ENCODE data around the gene VWCE.

The VWCE gene

GRCh38 chr11:61297746-61298145 is 2.6 kb upstream of the VWCE start:
- Histone ChIP-seq H3K27ac (ENCODE audit: low read length) (no peak overlapping the region), H3K4me1 (ENCODE audit: control insufficient read depth, insufficient read depth, low read length) (peaks cover 19% of the 10 kb centered on the region), H3K9me3 (ENCODE audit: control insufficient read depth in 2 of 2, low read length in 2 of 2) (no peaks in the 10 kb centered on the region), H3K27me3 (ENCODE audit: control insufficient read depth in 1 of 2, insufficient read depth in 2 of 2, low read length in 2 of 2) (peaks cover 14 to 24% of the 10 kb centered on the region in 2 donors), H3K9ac (ENCODE audit: low read length in 2 of 2) (no peak overlapping the region), H3K36me3 (ENCODE audit: control insufficient read depth in 2 of 2, insufficient read depth in 2 of 2, low read length in 2 of 2) (peaks cover 35 to 40% of the 10 kb centered on the region in 2 donors), H3K4me3 (ENCODE audit: low read length in 2 of 2) (no peak overlapping the region)

GRCh38 chr11:61297341-61297740 is 2.2 kb upstream of the VWCE start:
- no peak overlapping the region for H3K9ac ChIP-seq (ENCODE audit: low read length in 2 of 2)
- H3K36me3 ChIP-seq (ENCODE audit: control insufficient read depth in 2 of 2, insufficient read depth in 2 of 2, low read length in 2 of 2), result peaks cover 31 to 36% of the 10 kb centered on the region in 2 donors
- H3K27ac ChIP-seq (ENCODE audit: low read length), result no peak overlapping the region
- H3K9me3 ChIP-seq (ENCODE audit: control insufficient read depth in 2 of 2, low read length in 2 of 2), result no peaks in the 10 kb centered on the region
- H3K4me1 ChIP-seq (ENCODE audit: control insufficient read depth, insufficient read depth, low read length), result peaks cover 19% of the 10 kb centered on the region
- peaks cover 16 to 24% of the 10 kb centered on the region in 2 donors for H3K27me3 ChIP-seq (ENCODE audit: control insufficient read depth in 1 of 2, insufficient read depth in 2 of 2, low read length in 2 of 2)
- no peak overlapping the region for H3K4me3 ChIP-seq (ENCODE audit: low read length in 2 of 2)

DNA sequence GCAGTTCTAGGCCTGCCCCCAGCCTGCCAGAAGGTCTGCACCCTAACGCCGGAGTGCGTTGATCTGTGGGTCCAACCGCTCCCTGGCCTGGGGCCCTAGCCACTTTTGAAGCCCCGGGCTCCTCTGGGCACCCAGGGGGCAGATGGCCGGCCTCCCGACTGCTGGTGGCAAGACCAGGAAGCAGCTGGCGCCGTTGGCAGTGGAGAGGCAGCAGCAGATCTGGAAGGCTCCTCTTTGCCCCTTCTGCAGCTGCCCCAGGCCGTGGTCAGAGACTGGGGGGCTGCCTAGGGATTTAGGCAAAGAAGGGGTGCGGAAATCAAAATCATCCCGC is 445 bp upstream of the VWCE start:
- H3K4me1 ChIP-seq (ENCODE audit: control insufficient read depth, insufficient read depth, low read length), result peaks cover 19% of the 10 kb centered on the region
- no peaks in the 10 kb centered on the region for H3K9me3 ChIP-seq (ENCODE audit: control insufficient read depth in 2 of 2, low read length in 2 of 2)
- peaks cover 17 to 19% of the 10 kb centered on the region in 2 donors for H3K36me3 ChIP-seq (ENCODE audit: control insufficient read depth in 2 of 2, insufficient read depth in 2 of 2, low read length in 2 of 2)
- H3K27me3 ChIP-seq (ENCODE audit: control insufficient read depth in 1 of 2, insufficient read depth in 2 of 2, low read length in 2 of 2), result peaks cover 22 to 31% of the 10 kb centered on the region in 2 donors
- H3K4me3 ChIP-seq (ENCODE audit: low read length in 2 of 2), result peak overlapping the region in 1 of 2 donors; percentile 76
- H3K9ac ChIP-seq (ENCODE audit: low read length in 2 of 2), result no peak overlapping the region
- H3K27ac ChIP-seq (ENCODE audit: low read length), result no peak overlapping the region

DNA sequence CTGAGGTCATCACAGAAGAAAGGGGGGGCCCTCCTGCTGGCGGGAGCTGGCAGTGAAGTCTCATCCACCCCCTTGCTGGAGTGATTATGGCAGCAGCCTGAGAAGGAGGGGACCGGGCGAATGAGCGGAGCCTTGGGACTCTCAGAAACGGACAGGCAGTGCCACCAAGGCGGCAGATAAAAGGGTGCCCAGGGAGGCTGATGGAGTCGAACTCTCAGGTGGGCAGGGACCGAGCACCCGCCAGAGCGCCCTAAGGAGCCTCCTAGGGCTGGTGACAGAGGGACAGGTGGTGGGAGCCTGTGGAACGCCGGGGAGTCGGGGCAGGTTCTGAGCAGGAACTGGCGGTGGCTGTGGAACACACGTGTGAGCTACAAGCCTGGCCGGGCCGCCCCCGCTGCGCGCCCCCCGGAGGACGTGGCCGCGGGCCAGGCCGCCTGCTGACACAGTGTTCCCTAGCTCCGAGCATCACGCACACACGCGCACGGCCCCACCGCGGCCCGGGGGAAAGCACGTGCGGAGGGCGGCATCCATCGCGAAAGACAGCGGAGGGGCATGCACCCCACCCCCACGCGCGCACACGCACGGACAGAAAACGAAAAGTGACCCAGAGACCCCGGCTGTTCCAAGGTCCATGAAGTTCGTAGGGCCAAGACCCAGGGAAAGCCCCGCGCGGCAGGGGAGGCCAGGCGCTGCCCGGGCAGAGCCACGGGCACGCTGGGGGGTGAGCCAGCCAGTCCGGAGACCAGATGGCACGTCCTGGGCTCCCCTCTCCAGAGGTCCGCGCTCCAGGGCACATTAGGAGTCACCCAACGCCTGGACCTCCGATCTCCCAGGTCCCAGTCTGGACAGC is 1.0 kb downstream of the VWCE start:
- H3K9me3 ChIP-seq (ENCODE audit: control insufficient read depth in 2 of 2, low read length in 2 of 2), result no peaks in the 10 kb centered on the region
- H3K27ac ChIP-seq (ENCODE audit: low read length), result no peak overlapping the region
- H3K27me3 ChIP-seq (ENCODE audit: control insufficient read depth in 1 of 2, insufficient read depth in 2 of 2, low read length in 2 of 2), result peaks cover 22 to 31% of the 10 kb centered on the region in 2 donors
- H3K4me1 ChIP-seq (ENCODE audit: control insufficient read depth, insufficient read depth, low read length), result peaks cover 19% of the 10 kb centered on the region
- H3K4me3 ChIP-seq (ENCODE audit: low read length in 2 of 2), result peak overlapping the region; percentile 68 to 76
- peak overlapping the region in 1 of 2 donors; percentile 30 for H3K9ac ChIP-seq (ENCODE audit: low read length in 2 of 2)
- peaks cover 3 to 4% of the 10 kb centered on the region in 2 donors for H3K36me3 ChIP-seq (ENCODE audit: control insufficient read depth in 2 of 2, insufficient read depth in 2 of 2, low read length in 2 of 2)

GRCh38 chr11:61292356-61292755 is 2.8 kb downstream of the VWCE start:
- Histone ChIP-seq H3K27ac (ENCODE audit: low read length) (no peak overlapping the region), H3K36me3 (ENCODE audit: control insufficient read depth in 2 of 2, insufficient read depth in 2 of 2, low read length in 2 of 2) (no peaks in the 10 kb centered on the region), H3K9me3 (ENCODE audit: control insufficient read depth in 2 of 2, low read length in 2 of 2) (no peaks in the 10 kb centered on the region), H3K27me3 (ENCODE audit: control insufficient read depth in 1 of 2, insufficient read depth in 2 of 2, low read length in 2 of 2) (peaks cover 22 to 31% of the 10 kb centered on the region in 2 donors), H3K4me3 (ENCODE audit: low read length in 2 of 2) (no peak overlapping the region), H3K9ac (ENCODE audit: low read length in 2 of 2) (no peak overlapping the region), H3K4me1 (ENCODE audit: control insufficient read depth, insufficient read depth, low read length) (peaks cover 19% of the 10 kb centered on the region)

GRCh38 chr11:61290905-61291690 is 4.0 kb downstream of the VWCE start:
- Histone ChIP-seq H3K4me1 (ENCODE audit: control insufficient read depth, insufficient read depth, low read length) (peaks cover 19% of the 10 kb centered on the region), H3K9ac (ENCODE audit: low read length in 2 of 2) (no peak overlapping the region), H3K27me3 (ENCODE audit: control insufficient read depth in 1 of 2, insufficient read depth in 2 of 2, low read length in 2 of 2) (peaks cover 22 to 31% of the 10 kb centered on the region in 2 donors), H3K4me3 (ENCODE audit: low read length in 2 of 2) (no peak overlapping the region), H3K27ac (ENCODE audit: low read length) (no peak overlapping the region), H3K9me3 (ENCODE audit: control insufficient read depth in 2 of 2, low read length in 2 of 2) (no peaks in the 10 kb centered on the region), H3K36me3 (ENCODE audit: control insufficient read depth in 2 of 2, insufficient read depth in 2 of 2, low read length in 2 of 2) (no peaks in the 10 kb centered on the region)

DNA sequence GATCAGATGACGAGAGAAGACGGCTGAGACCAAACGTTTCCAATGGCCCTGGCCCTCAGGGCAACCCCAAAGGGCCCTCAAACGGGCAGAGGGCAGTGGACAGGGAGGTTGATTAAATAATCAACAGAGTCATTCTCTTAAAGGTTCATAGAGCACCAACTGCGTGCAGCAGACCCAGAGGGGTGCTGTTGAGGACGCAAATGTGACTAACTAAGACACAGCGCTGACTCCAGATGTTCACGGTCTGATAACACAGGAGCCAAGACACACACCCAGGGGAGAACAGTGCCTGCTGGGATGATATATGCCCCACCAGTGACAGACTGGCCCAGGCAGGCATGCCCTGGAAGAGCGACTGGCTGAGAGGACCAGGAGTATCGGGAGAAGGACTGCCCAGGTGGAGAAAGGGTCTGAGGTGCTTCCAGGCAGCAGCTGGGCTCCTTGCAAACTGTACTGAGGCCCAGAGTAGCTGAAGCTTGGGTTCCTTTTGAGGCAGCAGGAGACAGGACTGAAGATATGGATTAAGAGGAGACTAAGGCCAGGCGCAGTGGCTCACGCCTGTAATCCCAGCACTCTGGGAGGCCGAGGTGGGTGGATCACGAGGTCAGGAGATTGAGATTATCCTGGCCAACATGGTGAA is 7.7 kb downstream of the VWCE start:
- Histone ChIP-seq H3K4me3 (ENCODE audit: low read length in 2 of 2) (no peak overlapping the region), H3K27ac (ENCODE audit: low read length) (no peak overlapping the region), H3K36me3 (ENCODE audit: control insufficient read depth in 2 of 2, insufficient read depth in 2 of 2, low read length in 2 of 2) (no peaks in the 10 kb centered on the region), H3K9ac (ENCODE audit: low read length in 2 of 2) (no peak overlapping the region), H3K27me3 (ENCODE audit: control insufficient read depth in 1 of 2, insufficient read depth in 2 of 2, low read length in 2 of 2) (peaks cover 7 to 8% of the 10 kb centered on the region in 2 donors), H3K4me1 (ENCODE audit: control insufficient read depth, insufficient read depth, low read length) (no peaks in the 10 kb centered on the region), H3K9me3 (ENCODE audit: control insufficient read depth in 2 of 2, low read length in 2 of 2) (peaks cover 3% of the 10 kb centered on the region in 2 donors)

GRCh38 chr11:61283613-61284012 is 11.5 kb downstream of the VWCE start:
- H3K9ac ChIP-seq (ENCODE audit: low read length in 2 of 2), result no peak overlapping the region
- peaks cover 4 to 6% of the 10 kb centered on the region in 2 donors for H3K27me3 ChIP-seq (ENCODE audit: control insufficient read depth in 1 of 2, insufficient read depth in 2 of 2, low read length in 2 of 2)
- no peaks in the 10 kb centered on the region for H3K36me3 ChIP-seq (ENCODE audit: control insufficient read depth in 2 of 2, insufficient read depth in 2 of 2, low read length in 2 of 2)
- peaks cover 3% of the 10 kb centered on the region in 2 donors for H3K9me3 ChIP-seq (ENCODE audit: control insufficient read depth in 2 of 2, low read length in 2 of 2)
- no peak overlapping the region for H3K4me3 ChIP-seq (ENCODE audit: low read length in 2 of 2)
- no peaks in the 10 kb centered on the region for H3K4me1 ChIP-seq (ENCODE audit: control insufficient read depth, insufficient read depth, low read length)
- no peak overlapping the region for H3K27ac ChIP-seq (ENCODE audit: low read length)

GRCh38 chr11:61281581-61282250 is 13.4 kb downstream of the VWCE start:
- Histone ChIP-seq H3K9me3 (ENCODE audit: control insufficient read depth in 2 of 2, low read length in 2 of 2) (peaks cover 3% of the 10 kb centered on the region in 2 donors), H3K36me3 (ENCODE audit: control insufficient read depth in 2 of 2, insufficient read depth in 2 of 2, low read length in 2 of 2) (no peaks in the 10 kb centered on the region), H3K27me3 (ENCODE audit: control insufficient read depth in 1 of 2, insufficient read depth in 2 of 2, low read length in 2 of 2) (peaks cover 5 to 6% of the 10 kb centered on the region in 2 donors), H3K4me3 (ENCODE audit: low read length in 2 of 2) (no peak overlapping the region), H3K4me1 (ENCODE audit: control insufficient read depth, insufficient read depth, low read length) (no peaks in the 10 kb centered on the region), H3K9ac (ENCODE audit: low read length in 2 of 2) (no peak overlapping the region), H3K27ac (ENCODE audit: low read length) (no peak overlapping the region)

DNA sequence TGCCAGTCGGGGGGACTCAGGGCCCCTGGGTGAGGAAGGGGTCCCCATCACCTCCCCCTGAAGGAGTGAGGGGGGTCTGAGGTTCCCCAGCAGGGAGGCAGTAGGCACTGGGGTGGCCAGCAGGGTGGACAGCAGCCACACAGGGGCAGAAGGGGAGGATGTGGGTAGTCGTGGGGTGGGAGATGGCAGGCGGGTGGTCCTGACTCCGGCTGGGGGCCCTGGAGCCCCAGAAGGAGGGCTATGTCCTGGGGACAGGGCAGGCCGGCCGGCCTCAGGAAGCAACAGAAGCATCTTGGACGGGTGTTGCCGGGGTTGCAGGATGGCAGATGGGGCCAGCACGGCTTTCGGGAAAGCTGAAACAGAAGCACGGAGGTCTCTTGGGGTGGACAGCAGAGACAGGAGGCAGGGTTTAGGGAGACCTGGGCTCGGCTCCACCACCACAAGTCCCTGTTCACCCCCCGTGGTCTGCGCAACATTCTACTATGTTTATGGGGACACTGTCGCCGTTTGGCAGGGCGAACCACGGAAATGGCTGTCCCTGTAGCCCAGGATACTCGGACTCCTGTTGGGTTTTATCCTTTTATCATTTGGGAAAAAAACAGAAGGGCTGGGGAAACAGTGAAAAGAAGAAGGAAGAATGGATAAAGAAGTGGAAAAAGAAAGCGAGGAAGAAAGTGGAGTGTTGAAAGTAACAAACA is 14.1 kb downstream of the VWCE start:
- Histone ChIP-seq H3K27me3 (ENCODE audit: control insufficient read depth in 1 of 2, insufficient read depth in 2 of 2, low read length in 2 of 2) (peaks cover 5 to 6% of the 10 kb centered on the region in 2 donors), H3K27ac (ENCODE audit: low read length) (no peak overlapping the region), H3K4me3 (ENCODE audit: low read length in 2 of 2) (no peak overlapping the region), H3K36me3 (ENCODE audit: control insufficient read depth in 2 of 2, insufficient read depth in 2 of 2, low read length in 2 of 2) (no peaks in the 10 kb centered on the region), H3K9me3 (ENCODE audit: control insufficient read depth in 2 of 2, low read length in 2 of 2) (peaks cover 3% of the 10 kb centered on the region in 2 donors), H3K9ac (ENCODE audit: low read length in 2 of 2) (no peak overlapping the region), H3K4me1 (ENCODE audit: control insufficient read depth, insufficient read depth, low read length) (no peaks in the 10 kb centered on the region)

All from stomach smooth muscle (tissue), 2 donors.